Type B pancreatic cell (in vitro differentiated cells): Measurements from ENCODE around the gene TMCC3. TPM values are rescaled to one million over a fixed set of nuclear protein-coding genes. Genes with fewer than 3 reads are reported as not detected.

ENCODE experiments used
- DNase-seq: peaks from one replicate; pipeline ENCODE4 v3.0.0; 2021; ENCODE audit warnings: mixed read lengths; ENCODE audit not compliant: unreplicated experiment; ENCODE audit errors: extremely low spot score
- H3K27ac Mint-ChIP-seq: 2 replicates; pipeline ENCODE4 v1.8.0; 2021; ENCODE audit warnings: mild to moderate bottlenecking, mixed read lengths
- H3K27me3 Mint-ChIP-seq: 2 replicates; pipeline ENCODE4 v1.8.0; 2021; ENCODE audit warnings: mixed read lengths
- H3K36me3 Mint-ChIP-seq: 2 replicates; pipeline ENCODE4 v1.8.0; 2021; ENCODE audit warnings: mixed read lengths
- H3K4me1 Mint-ChIP-seq: one replicate; pipeline ENCODE4 v1.8.0; 2021; ENCODE audit warnings: mixed read lengths; ENCODE audit not compliant: unreplicated experiment
- H3K4me3 Mint-ChIP-seq: 2 replicates; pipeline ENCODE4 v1.8.0; 2021; ENCODE audit warnings: mild to moderate bottlenecking, mixed read lengths
- H3K9me3 Mint-ChIP-seq: 2 replicates; pipeline ENCODE4 v1.8.0; 2021; ENCODE audit warnings: mixed read lengths
- CTCF ChIP-seq: fragments of 200-600 bp; sonication (generic); conservative IDR thresholded peaks from 2 replicates; pipeline ENCODE4 v1.5.0; 2021; ENCODE audit warnings: antibody characterized with exemption, mild to moderate bottlenecking
- total RNA-seq: library from RNA; stranded (reverse); gene quantifications from 2 replicates; pipeline ENCODE4 v1.2.1, GENCODE V29; 2021; ENCODE audit warnings: low replicate concordance

TMCC3 gene
- total RNA-seq, 1 donor from 2014 or later, result 14.1 TPM

GRCh38 chr12:94589591-94590001, 60.8 kb downstream of the TMCC3 start:
- H3K9me3 Mint-ChIP-seq, result no peaks in the 10 kb centered on the region
- H3K27me3 Mint-ChIP-seq, result peaks cover 14% of the 10 kb centered on the region
- no peak for TF ChIP-seq CTCF
- no peak overlapping the region for H3K4me3 Mint-ChIP-seq
- no peak for DNase-seq
- no peaks in the 10 kb centered on the region for H3K36me3 Mint-ChIP-seq
- H3K27ac Mint-ChIP-seq, result no peak overlapping the region
- peaks cover 35% of the 10 kb centered on the region for H3K4me1 Mint-ChIP-seq

- TF ChIP-seq CTCF, result no peak
- no peaks in the 10 kb centered on the region for H3K9me3 Mint-ChIP-seq
- peaks cover 14% of the 10 kb centered on the region for H3K27me3 Mint-ChIP-seq
- peak overlapping the region; percentile 55 for H3K4me3 Mint-ChIP-seq
- H3K27ac Mint-ChIP-seq, result peak overlapping the region; percentile 75
- peaks cover 35% of the 10 kb centered on the region for H3K4me1 Mint-ChIP-seq
- DNase-seq, result no peak
- no peaks in the 10 kb centered on the region for H3K36me3 Mint-ChIP-seq
Measured at GRCh38 chr12:94588346-94588745, 62.0 kb downstream of the TMCC3 start.

GRCh38 chr12:94587266-94588241, 62.8 kb downstream of the TMCC3 start:
- H3K27ac Mint-ChIP-seq, result peak overlapping the region; percentile 75
- H3K4me3 Mint-ChIP-seq, result peak overlapping the region; percentile 55
- H3K27me3 Mint-ChIP-seq, result peaks cover 14% of the 10 kb centered on the region
- H3K9me3 Mint-ChIP-seq, result no peaks in the 10 kb centered on the region
- peaks cover 35% of the 10 kb centered on the region for H3K4me1 Mint-ChIP-seq
- no peak for TF ChIP-seq CTCF
- H3K36me3 Mint-ChIP-seq, result no peaks in the 10 kb centered on the region
- no peak for DNase-seq

GRCh38 chr12:94586589-94587259, 63.6 kb downstream of the TMCC3 start:
- H3K36me3 Mint-ChIP-seq, result peaks cover 4% of the 10 kb centered on the region
- H3K27me3 Mint-ChIP-seq, result peaks cover 11% of the 10 kb centered on the region
- peak overlapping the region; percentile 4 for H3K27ac Mint-ChIP-seq
- no peak for TF ChIP-seq CTCF
- no peaks in the 10 kb centered on the region for H3K9me3 Mint-ChIP-seq
- DNase-seq, result no peak
- H3K4me3 Mint-ChIP-seq, result no peak overlapping the region
- peaks cover 32% of the 10 kb centered on the region for H3K4me1 Mint-ChIP-seq

- no peak for DNase-seq
- TF ChIP-seq CTCF, result no peak
- Mint-ChIP-seq H3K4me1 (peaks cover 27% of the 10 kb centered on the region), H3K36me3 (peaks cover 4% of the 10 kb centered on the region), H3K27ac (no peak overlapping the region), H3K4me3 (no peak overlapping the region), H3K27me3 (peaks cover 10% of the 10 kb centered on the region), H3K9me3 (no peaks in the 10 kb centered on the region)
Measured at GRCh38 chr12:94585626-94586025, 64.7 kb downstream of the TMCC3 start.
